Endometrial microvascular endothelial cells (primary cell): ENCODE data around the gene PROK2. TPM values are rescaled to one million over a fixed set of nuclear protein-coding genes. Genes with fewer than 3 reads are reported as not detected.

ENCODE experiments used
- in situ Hi-C: cut with HindIII; loops from 2 replicates; pipeline ENCODE4 v1.10.0; 2017; ENCODE audit warnings: low sequenced_read_pairs, low pct_unique_long_range_greater_than_20kb; ENCODE audit errors: inconsistent ontology term
- total RNA-seq: library from RNA; depleted of rRNA; stranded (reverse); fragments of >200 nt; gene quantifications from one replicate; pipeline ENCODE4 v1.2.3, GENCODE V29; 2015; ENCODE audit errors: inconsistent ontology term

PROK2 gene
- total RNA-seq, 1 donor from 2014 or later: not detected

- in situ Hi-C loops: no loop called here
Observed at GRCh38 chr3:71753701-71754609, 31.0 kb downstream of the PROK2 start, which contains the start of gene GPR27. TSS of gene GPR27 (plus strand) at chr3:71753855. CDS start at chr3:71754050, 195 bp downstream.

- in situ Hi-C loops: no loop called here
Observed at GRCh38 chr3:71752831-71753700, 31.9 kb downstream of the PROK2 start.

- in situ Hi-C loops: no loop called here
Observed at GRCh38 chr3:71751602-71752001, 33.3 kb downstream of the PROK2 start.

- in situ Hi-C loops: no loop called here
Observed at GRCh38 chr3:71744738-71745137, 40.2 kb downstream of the PROK2 start.

GRCh38 chr3:71742621-71743020 lies 42.3 kb downstream of the PROK2 start:
- in situ Hi-C loops: no loop called here

GRCh38 chr3:71734881-71735280 lies 50.1 kb downstream of the PROK2 start:
- in situ Hi-C loops: no loop called here

- in situ Hi-C loops: no loop called here
Observed at GRCh38 chr3:71733319-71733718, 51.6 kb downstream of the PROK2 start.

GRCh38 chr3:71732637-71733036 lies 52.3 kb downstream of the PROK2 start:
- in situ Hi-C loops: no loop called here

GRCh38 chr3:71728632-71729342 lies 56.2 kb downstream of the PROK2 start:
- in situ Hi-C loops: no loop called here

GRCh38 chr3:71726146-71726545 lies 58.8 kb downstream of the PROK2 start:
- in situ Hi-C loops: no loop called here

GRCh38 chr3:71725271-71725991 lies 59.5 kb downstream of the PROK2 start, which contains the start of gene EIF4E3:
TSS of gene EIF4E3 (minus strand) at chr3:71725402. CDS start at chr3:71725367, 35 bp downstream.
- in situ Hi-C loops: no loop called here

- in situ Hi-C loops: no loop called here
Observed at GRCh38 chr3:71724584-71725270, 60.2 kb downstream of the PROK2 start.

GRCh38 chr3:71724171-71724453 lies 60.8 kb downstream of the PROK2 start:
- in situ Hi-C loops: no loop called here

- in situ Hi-C loops: no loop called here
Observed at GRCh38 chr3:71723452-71724170, 61.3 kb downstream of the PROK2 start.

- in situ Hi-C loops: no loop called here
Observed at GRCh38 chr3:71722693-71723092, 62.3 kb downstream of the PROK2 start.
